ENCODE measurements around the gene GALK2.

Gene GALK2

GRCh38 chr15:49145651-49146609, 24.1 kb upstream of the GALK2 start:
- peak; percentile 81 for ATAC-seq
- no peak for TF ChIP-seq ZNF565 (CRISPR knock-in tag; conservative IDR thresholded peaks at IDR 0.05; ENCODE audit: low read depth)

- no peak for ATAC-seq
- no peak for TF ChIP-seq ZC3H10 (CRISPR knock-in tag; IDR thresholded peaks at IDR 0.05)
- TF ChIP-seq SNAI2 (CRISPR knock-in tag; IDR thresholded peaks at IDR 0.05), result no peak
- no peak for TF ChIP-seq OSR1 (CRISPR knock-in tag; IDR thresholded peaks at IDR 0.05)
- no peak for TF ChIP-seq ZFP30 (CRISPR knock-in tag; IDR thresholded peaks at IDR 0.05)
- no peak for TF ChIP-seq CREB5 (CRISPR knock-in tag; IDR thresholded peaks at IDR 0.05; ENCODE audit: low read depth)
- no peak for TF ChIP-seq GLIS3 (CRISPR knock-in tag; IDR thresholded peaks at IDR 0.05)
- no peak for TF ChIP-seq ZNF565 (CRISPR knock-in tag; conservative IDR thresholded peaks at IDR 0.05; ENCODE audit: low read depth)
- TF ChIP-seq CSDC2 (CRISPR knock-in tag; IDR thresholded peaks at IDR 0.05), result no peak
- TF ChIP-seq TCF4 (CRISPR knock-in tag; IDR thresholded peaks at IDR 0.05; ENCODE audit: borderline replicate concordance), result no peak
Measured at GRCh38 chr15:49148298-49148697, 21.7 kb upstream of the GALK2 start.

GRCh38 chr15:49148727-49149126, 21.3 kb upstream of the GALK2 start:
- TF ChIP-seq GLIS3 (CRISPR knock-in tag; IDR thresholded peaks at IDR 0.05) (no peak), CREB5 (CRISPR knock-in tag; IDR thresholded peaks at IDR 0.05; ENCODE audit: low read depth) (no peak), ZFP30 (CRISPR knock-in tag; IDR thresholded peaks at IDR 0.05) (no peak), ISL1 (CRISPR knock-in tag; IDR thresholded peaks at IDR 0.05) (no peak), PPARA (CRISPR knock-in tag; IDR thresholded peaks at IDR 0.05; ENCODE audit: borderline replicate concordance) (no peak), TOX (CRISPR knock-in tag; IDR thresholded peaks at IDR 0.05; ENCODE audit: borderline replicate concordance) (no peak), ZFP3 (CRISPR knock-in tag; IDR thresholded peaks at IDR 0.05) (no peak), ZNF565 (CRISPR knock-in tag; conservative IDR thresholded peaks at IDR 0.05; ENCODE audit: low read depth) (no peak), ZNF70 (CRISPR knock-in tag; IDR thresholded peaks at IDR 0.05) (no peak), ZNF8 (CRISPR knock-in tag; IDR thresholded peaks at IDR 0.05) (no peak), ESRRG (CRISPR knock-in tag; IDR thresholded peaks at IDR 0.05) (no peak), PATZ1 (CRISPR knock-in tag; IDR thresholded peaks at IDR 0.05; ENCODE audit: borderline replicate concordance) (no peak), CSRNP3 (CRISPR knock-in tag; IDR thresholded peaks at IDR 0.05) (no peak)
- ATAC-seq, result no peak

GRCh38 chr15:49151831-49152230, 18.2 kb upstream of the GALK2 start:
- TF ChIP-seq ZNF8 (CRISPR knock-in tag; IDR thresholded peaks at IDR 0.05) (no peak), ZNF70 (CRISPR knock-in tag; IDR thresholded peaks at IDR 0.05) (no peak), ISL1 (CRISPR knock-in tag; IDR thresholded peaks at IDR 0.05) (no peak), PPARA (CRISPR knock-in tag; IDR thresholded peaks at IDR 0.05; ENCODE audit: borderline replicate concordance) (no peak), ZFP3 (CRISPR knock-in tag; IDR thresholded peaks at IDR 0.05) (no peak), POU6F1 (CRISPR knock-in tag; IDR thresholded peaks at IDR 0.05; ENCODE audit: borderline replicate concordance, low read depth) (no peak), CSRNP3 (CRISPR knock-in tag; IDR thresholded peaks at IDR 0.05) (no peak), ZC3H10 (CRISPR knock-in tag; IDR thresholded peaks at IDR 0.05) (no peak)
- ATAC-seq, result no peak

Measured in SK-N-SH treated with all-trans-retinoic acid at 6 μM for 48 hours (cell line).